HK-2 (cell line): ENCODE data around the gene MICU1.
"Not testable (repeated sequence)": the region's sequence is repeated elsewhere in the genome, so short reads cannot be mapped to it uniquely, and the experiment has no call there.

Experiments used
- DNase-seq: peaks from one replicate; pipeline ENCODE4 v3.0.0-alpha.2; 2018; ENCODE audit not compliant: unreplicated experiment

MICU1 gene

DNA sequence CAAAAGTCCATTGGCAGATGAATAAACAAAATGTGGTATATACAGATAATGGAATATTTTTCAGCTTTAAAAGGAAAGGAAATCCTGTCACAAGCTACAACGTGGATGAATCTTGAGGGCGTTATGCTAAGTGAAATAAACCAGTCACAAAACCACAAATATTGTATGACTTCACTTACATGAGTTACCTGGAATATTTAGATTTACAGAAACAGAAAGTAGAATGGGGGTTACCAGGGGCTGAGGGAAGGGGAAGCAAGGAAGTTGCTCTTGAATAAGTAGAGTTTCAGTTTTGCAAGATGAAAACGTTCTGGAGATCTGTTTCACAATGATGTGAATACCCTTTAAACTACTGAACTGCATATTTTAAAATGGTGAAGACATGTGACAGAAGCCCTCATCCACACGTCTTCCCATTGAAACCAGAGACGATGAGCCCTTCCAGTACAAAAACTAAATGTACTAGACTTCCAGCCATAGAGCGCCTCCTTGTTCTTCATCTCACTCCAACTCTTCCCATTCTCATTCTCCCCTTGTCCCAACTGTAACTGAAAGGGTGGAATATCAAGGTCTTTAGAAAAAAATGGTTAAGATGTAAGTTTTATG, 62.4 kb downstream of the MICU1 start:
- DNase-seq = no peak

GRCh38 chr10:72561745-72562166, 64.1 kb downstream of the MICU1 start:
- DNase-seq = no peak

DNA sequence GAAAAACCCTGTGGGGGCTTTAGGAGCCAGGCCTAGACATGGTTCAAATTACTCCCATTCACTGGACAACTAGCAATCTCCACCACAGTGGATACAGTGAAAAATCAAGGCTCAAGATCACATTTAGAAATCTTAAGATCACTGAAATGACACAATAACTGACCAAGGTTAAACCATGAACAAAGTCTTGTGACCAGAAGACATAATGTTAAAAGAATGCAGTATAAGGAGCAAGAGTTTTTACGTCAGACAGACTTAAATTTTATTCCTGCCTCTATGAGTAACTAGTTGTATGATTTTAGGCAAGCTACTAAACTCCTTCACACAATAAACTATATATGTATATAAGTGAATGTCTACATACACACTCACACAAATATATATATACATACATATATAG, 68.5 kb downstream of the MICU1 start:
- DNase-seq = no peak

DNA sequence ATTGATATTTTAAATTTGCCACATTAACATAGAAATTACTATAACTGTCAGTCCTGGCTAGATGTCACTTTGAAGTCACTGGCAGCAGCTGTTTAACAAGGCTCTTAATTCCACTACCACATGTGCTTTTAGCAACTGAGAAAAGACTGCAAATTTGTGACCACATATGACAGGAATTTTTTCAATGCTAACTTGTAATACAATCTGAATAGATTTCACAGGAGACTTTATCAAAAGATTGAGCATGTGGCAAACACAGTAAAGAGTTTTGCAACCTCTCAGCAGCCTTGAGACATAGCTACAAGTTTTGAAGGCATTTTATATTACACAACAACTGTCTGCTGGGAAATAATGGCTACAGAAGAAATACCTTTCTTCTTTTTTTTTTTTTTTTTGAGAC, 73.0 kb downstream of the MICU1 start:
- no peak for DNase-seq

- DNase-seq = no peak
These were observed 75.6 kb downstream of the MICU1 start for GRCh38 chr10:72550239-72550638.

DNA sequence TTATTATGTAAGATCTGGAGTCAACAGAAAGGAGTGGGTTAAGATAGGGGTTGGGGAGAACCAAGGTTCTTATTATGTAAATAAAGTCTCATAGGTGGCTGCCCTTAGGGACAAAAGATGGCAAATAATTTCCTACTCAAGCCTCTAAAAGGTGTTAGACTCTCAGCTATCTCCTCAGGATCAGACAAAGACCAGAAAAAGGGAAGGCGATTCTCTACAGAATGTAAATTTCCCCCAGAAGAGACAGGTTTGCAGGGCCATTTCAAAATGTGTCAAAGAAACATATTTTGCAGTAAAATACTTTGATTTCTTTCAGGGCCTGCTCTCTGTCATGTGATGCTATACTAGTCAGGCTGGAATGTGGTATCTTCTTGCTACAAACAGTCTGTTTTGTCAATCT, 80.3 kb downstream of the MICU1 start:
- DNase-seq = no peak

GRCh38 chr10:72543855-72544254, 82.0 kb downstream of the MICU1 start:
- DNase-seq = not testable (repeated sequence)

DNA sequence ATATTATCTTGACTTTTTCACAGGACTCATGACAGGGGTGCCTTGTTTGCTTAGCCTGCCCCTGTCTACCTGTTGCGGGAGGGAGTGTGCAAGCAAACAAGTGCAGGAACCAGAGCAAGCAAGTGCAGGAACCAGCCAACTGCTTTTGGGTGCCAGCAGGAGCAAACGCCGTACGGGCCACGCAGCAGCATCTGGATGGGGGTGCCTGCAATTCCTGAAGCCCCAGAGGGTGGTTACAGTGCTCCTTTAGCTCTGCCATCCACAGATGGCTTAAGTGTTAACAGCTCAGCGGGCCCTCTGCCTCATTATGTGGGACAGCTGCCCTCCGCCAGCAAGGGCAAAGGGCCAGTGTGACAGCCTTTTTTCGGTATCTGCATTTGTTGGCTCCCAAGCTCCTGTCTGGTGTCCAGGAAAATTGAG, 83.5 kb downstream of the MICU1 start:
- no peak for DNase-seq

- DNase-seq = no peak
These were observed 84.5 kb downstream of the MICU1 start for GRCh38 chr10:72541337-72541736.

DNA sequence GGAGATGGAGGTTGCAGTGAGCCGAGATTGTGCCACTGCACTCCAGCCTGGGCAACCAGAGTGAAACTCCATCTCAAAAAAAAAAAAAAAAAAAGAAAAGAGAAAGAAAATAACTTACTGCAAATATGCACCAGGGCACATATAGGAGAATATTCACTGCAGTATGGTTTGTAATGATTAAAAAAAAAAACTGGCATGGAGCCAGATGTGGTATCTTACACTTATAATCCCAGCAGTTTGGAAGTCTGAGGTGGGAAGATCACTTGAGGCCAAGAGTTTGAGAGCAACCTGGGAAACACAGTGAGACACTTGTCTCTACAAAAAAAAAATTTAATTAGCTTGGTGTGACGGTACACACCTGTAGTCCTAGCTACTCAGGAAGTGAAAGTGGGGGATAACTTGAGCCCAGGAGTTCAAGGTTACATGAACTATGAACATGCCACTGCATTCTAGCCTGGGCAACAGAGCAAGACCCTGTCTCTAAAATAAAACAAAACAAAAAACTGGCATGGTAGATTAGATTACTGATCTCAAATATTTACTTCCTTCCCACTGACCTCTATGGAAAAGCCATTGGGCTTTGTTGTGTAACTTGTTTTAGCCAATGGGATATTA, 85.6 kb downstream of the MICU1 start:
- DNase-seq = no peak

DNA sequence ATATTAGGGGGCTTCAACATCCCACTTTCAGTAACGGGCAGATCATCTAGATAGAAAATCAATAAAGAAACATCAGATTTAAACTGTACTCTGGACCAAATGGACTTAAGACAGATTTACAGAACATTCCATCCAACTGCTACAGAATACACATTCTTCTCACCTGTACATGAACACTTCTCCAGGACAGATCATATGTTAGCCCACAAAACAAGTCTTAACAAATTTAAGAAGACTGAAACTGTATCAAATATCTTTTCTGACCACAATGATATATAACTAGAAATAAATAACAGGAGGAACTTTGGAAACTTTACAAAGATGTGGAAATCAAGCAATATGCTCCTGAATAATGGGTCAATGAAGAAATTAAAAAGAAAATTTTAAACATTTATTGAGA, 86.7 kb downstream of the MICU1 start:
- no peak for DNase-seq

DNA sequence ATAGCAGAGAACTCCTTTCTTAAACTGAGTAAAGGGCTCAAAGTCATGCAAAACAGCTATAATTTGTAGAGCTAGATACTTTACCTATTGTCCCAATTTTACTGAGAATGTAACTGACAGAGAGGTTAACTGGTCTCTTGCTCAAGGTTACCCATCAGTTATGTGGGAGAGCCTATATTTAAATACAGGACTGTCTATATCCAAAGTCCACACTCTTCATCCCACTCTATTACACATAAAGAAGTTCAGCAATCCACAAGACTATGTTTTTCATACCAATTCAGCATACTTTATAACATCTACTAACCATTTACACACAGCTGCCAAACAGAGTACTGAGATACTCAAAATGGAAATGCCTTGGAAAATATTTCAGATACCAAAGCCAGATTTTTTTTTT, 100.2 kb downstream of the MICU1 start:
- DNase-seq = no peak

DNA sequence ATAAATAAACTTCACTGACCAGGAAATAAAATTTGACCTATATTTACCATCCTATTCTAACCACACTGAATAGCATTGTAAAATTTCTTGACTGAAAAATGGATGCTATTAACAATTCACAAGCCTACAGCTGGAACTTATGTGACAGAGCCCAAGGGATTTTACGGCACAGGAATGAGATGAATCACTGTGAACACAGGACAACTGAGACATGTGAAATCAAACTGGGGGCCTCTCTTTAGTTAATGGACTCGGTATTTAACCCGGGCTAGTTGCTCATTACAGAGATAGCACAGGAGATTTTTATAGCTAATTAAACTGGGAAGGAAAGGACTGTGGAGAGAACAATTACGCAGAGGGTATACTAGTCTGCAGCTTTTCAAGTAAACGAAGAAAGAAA, 100.6 kb downstream of the MICU1 start:
- DNase-seq = peak; percentile 18

GRCh38 chr10:72524489-72524888, 101.4 kb downstream of the MICU1 start:
- no peak for DNase-seq

DNA sequence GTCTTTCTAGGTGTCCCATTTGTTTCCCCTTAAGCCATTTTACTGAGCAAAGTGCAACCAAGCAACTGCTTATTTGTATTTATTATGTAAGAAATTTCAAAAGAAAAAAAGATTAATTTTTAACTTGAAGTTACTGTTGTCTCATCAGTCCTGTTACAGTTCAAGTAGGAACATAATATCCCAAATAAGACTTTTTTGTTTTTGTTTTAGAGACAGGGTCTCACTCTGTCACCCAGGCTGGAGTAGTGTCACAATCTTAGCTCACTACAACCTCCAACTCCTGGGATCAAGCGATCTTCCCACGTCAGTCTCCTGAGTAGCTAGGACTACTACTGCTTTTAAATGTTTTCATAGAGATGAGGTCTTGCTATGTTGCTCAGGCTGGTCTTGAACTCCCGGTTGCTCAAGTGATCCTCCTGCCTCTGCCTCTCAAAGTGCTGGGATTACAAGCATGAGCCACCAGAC, 101.9 kb downstream of the MICU1 start:
- no peak for DNase-seq

DNA sequence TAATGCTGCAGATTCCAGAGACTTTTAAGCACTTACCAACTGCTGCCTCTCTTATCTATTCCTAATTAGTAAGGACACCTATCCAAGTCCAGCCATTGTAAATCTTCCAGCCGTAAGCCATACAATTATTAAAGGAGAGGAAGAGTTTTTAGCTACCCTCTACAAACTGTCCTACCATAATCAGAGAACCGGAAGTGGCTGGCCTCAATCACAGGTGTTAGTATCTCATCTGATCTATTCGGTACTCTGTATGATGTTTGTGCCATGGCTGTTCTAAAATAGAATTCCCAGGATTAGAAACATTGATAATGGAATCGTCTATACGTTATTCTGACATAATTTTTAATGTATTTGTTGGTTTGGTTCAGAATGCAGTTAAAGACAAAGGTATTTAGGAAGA, 102.8 kb downstream of the MICU1 start:
- no peak for DNase-seq

- no peak for DNase-seq
These were observed 108.6 kb downstream of the MICU1 start for GRCh38 chr10:72517244-72517643.

GRCh38 chr10:72515455-72515854, 110.4 kb downstream of the MICU1 start:
- DNase-seq = no peak

DNA sequence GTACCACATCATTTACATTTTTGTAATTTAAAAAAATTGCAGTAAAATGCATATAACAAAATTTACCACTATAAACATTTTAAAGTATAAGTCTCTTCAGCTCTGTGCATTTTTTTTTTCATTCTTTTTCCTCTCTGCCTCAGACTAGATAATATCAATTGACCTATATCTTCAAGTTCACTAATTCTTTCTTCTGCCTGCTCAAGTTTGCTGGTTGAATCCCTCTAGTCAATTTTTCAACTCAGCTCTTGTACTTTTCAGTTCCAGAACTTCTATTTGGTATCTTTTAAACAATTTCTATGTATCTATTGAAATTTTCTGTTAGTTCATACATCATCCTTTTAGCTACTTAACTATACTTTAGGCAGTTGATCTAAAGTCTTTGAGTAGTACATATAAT, 112.0 kb downstream of the MICU1 start:
- DNase-seq = no peak

GRCh38 chr10:72511459-72511858, 114.4 kb downstream of the MICU1 start:
- DNase-seq = no peak

DNA sequence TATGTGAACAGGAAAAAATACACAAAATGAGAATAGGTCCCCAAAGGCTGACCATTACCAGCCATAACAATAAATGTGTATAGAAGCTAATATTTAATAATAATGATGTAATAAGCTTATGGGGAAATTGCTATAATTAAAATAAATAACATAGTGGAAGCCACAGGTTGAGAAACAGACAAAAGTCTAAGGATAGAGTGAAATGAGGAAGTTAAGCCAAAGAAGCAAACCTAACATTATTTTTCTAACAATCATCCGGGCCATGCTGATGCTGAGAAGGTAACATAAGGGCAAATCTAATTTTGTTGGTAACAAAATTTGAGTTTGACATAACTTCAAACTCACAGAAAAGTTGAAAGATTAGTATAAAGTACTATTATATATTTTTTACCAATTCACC, 115.9 kb downstream of the MICU1 start:
- DNase-seq = no peak

GRCh38 chr10:72509206-72509799, 116.6 kb downstream of the MICU1 start:
- DNase-seq = no peak

- DNase-seq = no peak
These were observed 117.8 kb downstream of the MICU1 start for GRCh38 chr10:72508033-72508432.

DNA sequence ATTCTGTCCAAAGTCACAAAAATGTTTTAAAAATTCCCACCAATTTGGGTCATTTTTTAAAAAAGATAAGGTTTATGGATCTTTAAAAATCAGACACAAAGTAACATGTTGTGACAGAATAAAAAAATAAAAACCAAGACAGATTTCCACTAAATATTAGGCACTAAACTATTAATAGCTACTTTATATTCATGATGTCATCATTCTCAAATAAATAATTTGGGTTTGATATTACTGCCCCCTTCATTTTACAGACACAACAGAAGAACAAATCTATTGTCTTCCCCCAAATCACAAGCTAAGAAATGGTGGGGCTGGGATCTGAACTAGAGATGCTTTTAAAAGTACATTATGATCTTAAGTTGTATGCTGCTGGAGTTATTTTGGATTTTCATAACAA, 119.4 kb downstream of the MICU1 start:
- no peak for DNase-seq
